K562 (cell line): Measurements from ENCODE around the gene BMS1. TPM values are rescaled to one million over a fixed set of nuclear protein-coding genes. Genes with fewer than 3 reads are reported as not detected.

Experiments
- ATAC-seq: fragments of 200-7000 bp; cut with Tn5 transposase; 3 replicates; pipeline ENCODE4 v1.9.1; 2020; ENCODE audit warnings: moderate library complexity
- BruUV-seq: library from RNA; stranded (reverse); fragments of 400-500 nt; replicated peaks from 2 replicates; lab custom pipeline; 2021; lab: Mats Ljungman, UMichigan
- CTCF ChIA-PET: fragments of 300-600 bp; formaldehyde crosslinking; extraction: SDS; loops from one replicate; lab custom pipeline; 2021; ENCODE audit warnings: low intra/inter-chr PET ratio; lab: Yijun Ruan, JAX
- POLR2A ChIA-PET: fragments of 300-600, 350-650 bp; sonication (Branson Sonifier 250); formaldehyde crosslinking; extraction: SDS; loops from one replicate; lab custom pipeline; 2021; ENCODE audit warnings: antibody characterized with exemption, inconsistent platforms; lab: Yijun Ruan, JAX
- DNase-seq, 4 experiments: peaks; one replicate each; pipeline versions ENCODE4 v3.0.0 to v3.0.0-alpha.2; 2011 to 2018; ENCODE audit warnings: low spot score in 3 of 4, mixed read lengths in 3 of 4; ENCODE audit errors: extremely low read depth in 1 of 4
- FAIRE-seq: peaks from 2 replicates; lab custom pipeline; 2011; peaks lifted over from hg19 to GRCh38; lab: Jason Lieb, UNC
- H2AFZ ChIP-seq: 2 replicates; pipeline ENCODE4 v1.6.0; 2011; ENCODE audit warnings: low read depth, low read length, control low read depth, inconsistent platforms
- H3K27ac ChIP-seq: fragments of 200-600 bp; 3 replicates; pipeline ENCODE4 v1.8.0; 2011; ENCODE audit warnings: low read depth, mild to moderate bottlenecking, control low read depth, inconsistent platforms, low read length, moderate library complexity, mixed read lengths; ENCODE audit errors: extremely low read depth
- H3K27me3 ChIP-seq, 2 experiments: fragments of 300-600 bp in 1 of 2; 2 replicates in 1 of 2; 3 replicates in 1 of 2; pipeline versions ENCODE4 v1.6.0 to v1.8.0; 2011; ENCODE audit warnings: inconsistent platforms in 2 of 2, low read length in 2 of 2, mild to moderate bottlenecking in 1 of 2, mixed read lengths in 1 of 2, moderate library complexity in 1 of 2; ENCODE audit not compliant: control insufficient read depth in 2 of 2, insufficient read depth in 2 of 2
- H3K36me3 ChIP-seq: fragments of 300-600 bp; 3 replicates; pipeline ENCODE4 v1.8.0; 2011; ENCODE audit warnings: mild to moderate bottlenecking, low read length, inconsistent platforms; ENCODE audit not compliant: control insufficient read depth, insufficient read depth
- H3K4me1 ChIP-seq, 2 experiments: fragments of 200-600 bp in 1 of 2; replicated peaks in 1 of 2; 2 replicates in 1 of 2; 3 replicates in 1 of 2; pipeline versions ENCODE4 v1.5.1 to v1.8.0; 2011; ENCODE audit warnings: inconsistent platforms in 2 of 2, low read length in 2 of 2, mild to moderate bottlenecking in 1 of 2, mixed read lengths in 1 of 2, moderate library complexity in 1 of 2; ENCODE audit not compliant: control insufficient read depth in 2 of 2, insufficient read depth in 2 of 2
- H3K4me2 ChIP-seq: 2 replicates; pipeline ENCODE4 v1.6.1; 2011; ENCODE audit warnings: low read length, control low read depth, inconsistent platforms, mixed read lengths; ENCODE audit not compliant: insufficient read depth
- H3K4me3 ChIP-seq: fragments of 200-600 bp; sonication (generic), shearing (Covaris generic); 2 replicates; pipeline ENCODE4 v1.5.1; 2016; ENCODE audit warnings: control low read depth, inconsistent platforms
- H3K79me2 ChIP-seq: fragments of 200-600 bp; 3 replicates; pipeline ENCODE4 v1.8.0; 2011; ENCODE audit warnings: low read length, inconsistent platforms; ENCODE audit not compliant: control insufficient read depth, insufficient read depth
- H3K9ac ChIP-seq, 2 experiments: 2 replicates each; pipeline versions ENCODE4 v1.6.0 to v1.6.1; 2011; ENCODE audit warnings: low read depth in 2 of 2, low read length in 2 of 2, control low read depth in 1 of 2, inconsistent platforms in 1 of 2, mild to moderate bottlenecking in 1 of 2, mixed read lengths in 1 of 2; ENCODE audit not compliant: insufficient read depth in 1 of 2
- H3K9me1 ChIP-seq: one replicate; pipeline ENCODE4 v1.6.0; 2011; ENCODE audit warnings: inconsistent platforms, mild to moderate bottlenecking, low read length, moderate library complexity; ENCODE audit not compliant: control insufficient read depth, insufficient read depth
- H3K9me3 ChIP-seq: replicated peaks from 2 replicates; pipeline ENCODE4 v1.5.1; 2011; ENCODE audit warnings: low read depth, low read length, inconsistent platforms; ENCODE audit not compliant: control insufficient read depth, insufficient read depth
- H4K20me1 ChIP-seq: replicated peaks from 2 replicates; pipeline ENCODE4 v1.6.1; 2011; ENCODE audit warnings: low read length, inconsistent platforms, mixed read lengths; ENCODE audit not compliant: control insufficient read depth, insufficient read depth
- C11orf30 ChIP-seq: fragments of 450-650 bp; IDR thresholded peaks from 2 replicates; pipeline ENCODE4 v1.6.1; 2016; ENCODE audit warnings: low read depth, mild to moderate bottlenecking
- CCAR2 ChIP-seq: fragments of 200-400 bp; formaldehyde crosslinking; IDR thresholded peaks from 2 replicates; pipeline ENCODE4 v1.6.1; 2017; ENCODE audit warnings: mild to moderate bottlenecking, low read depth, low read length
- CTBP1 ChIP-seq: fragments of 450-650 bp; IDR thresholded peaks from 2 replicates; pipeline ENCODE4 v1.6.1; 2016; ENCODE audit warnings: borderline replicate concordance
- ETS2 ChIP-seq: IDR thresholded peaks from 2 replicates; pipeline ENCODE4 v1.6.1; 2016; ENCODE audit warnings: borderline replicate concordance, missing genetic modification characterization, mild to moderate bottlenecking, moderate library complexity, missing compliant biosample characterization; ENCODE audit not compliant: poor library complexity, severe bottlenecking
- ETV5 ChIP-seq: sonication (generic); formaldehyde crosslinking; IDR thresholded peaks from 2 replicates; pipeline ENCODE4 v1.4.0; 2020; ENCODE audit warnings: low read depth, mild to moderate bottlenecking, missing genetic modification reagents
- L3MBTL2 ChIP-seq: fragments of 450-650 bp; IDR thresholded peaks from 2 replicates; pipeline ENCODE4 v1.6.1; 2016; ENCODE audit warnings: mild to moderate bottlenecking, moderate library complexity
- NFIX ChIP-seq: fragments of 250-450 bp; sonication (Bioruptor Pico); IDR thresholded peaks from 2 replicates; pipeline ENCODE4 v1.4.0; 2020; ENCODE audit warnings: low read depth, mild to moderate bottlenecking, moderate library complexity
- POLR2AphosphoS5 ChIP-seq: IDR thresholded peaks from 2 replicates; pipeline ENCODE4 v1.6.1; 2011; ENCODE audit warnings: mild to moderate bottlenecking, low read depth, low read length, moderate library complexity; ENCODE audit not compliant: control insufficient read depth, insufficient read depth
- PTTG1 ChIP-seq: fragments of 450-650 bp; IDR thresholded peaks from 2 replicates; pipeline ENCODE4 v1.6.1; 2016; ENCODE audit warnings: low read depth, mild to moderate bottlenecking, missing genetic modification characterization, missing compliant biosample characterization
- RFX5 ChIP-seq: IDR thresholded peaks from 2 replicates; pipeline ENCODE4 v1.6.1; 2011; ENCODE audit warnings: low read depth, mild to moderate bottlenecking, improper control_type of control experiment, low read length
- SUPT5H ChIP-seq: fragments of 450-650 bp; IDR thresholded peaks from 2 replicates; pipeline ENCODE4 v1.6.1; 2016
- ZNF174 ChIP-seq: fragments of 250-450 bp; sonication (Bioruptor Pico); IDR thresholded peaks from 2 replicates; pipeline ENCODE4 v1.4.0; 2020; ENCODE audit warnings: mild to moderate bottlenecking
- ZNF445 ChIP-seq: fragments of 250-450 bp; sonication (Bioruptor Pico); IDR thresholded peaks from 2 replicates; pipeline ENCODE4 v1.4.0; 2020; ENCODE audit warnings: low read depth, mild to moderate bottlenecking, moderate library complexity
- ZNF766 ChIP-seq: fragments of 200-800 bp; sonication (Bioruptor generic); conservative IDR thresholded peaks from 2 replicates; pipeline ENCODE4 v1.6.1; 2016; ENCODE audit warnings: missing genetic modification characterization, missing compliant biosample characterization
- WGBS: fragments of 100-300 bp; shearing (Covaris generic); methylation state at CpG from one replicate; pipeline ENCODE4 v1.1.6; 2016; ENCODE audit warnings: low coverage, mixed read lengths; ENCODE audit not compliant: insufficient coverage; ENCODE audit errors: missing lambda C conversion rate; 5-methylcytosine and 5-hydroxymethylcytosine counted together
- in situ Hi-C: fragments of 300-500 bp; cut with MboI; formaldehyde crosslinking; loops from 4 replicates; pipeline ENCODE4 v1.15.0; 2018; ENCODE audit warnings: inconsistent platforms, mixed read lengths
- intact Hi-C: fragments of 100-400 bp; cut with micrococcal nuclease; formaldehyde crosslinking; loops from 2 replicates; pipeline ENCODE4 v1.14.2; 2022
- polyA plus RNA-seq, 8 experiments: library from polyadenylated mRNA; depleted of rRNA in 4 of 8; stranded (reverse) in 5 of 8; unstranded in 3 of 8; fragments of >200 nt; fragmentation: Nextera tagmentation in 2 of 8; fragmentation: Illumina TruSeq in 1 of 8; extraction: Ambion mirVana in 2 of 8; extraction: Trizol in 1 of 8; gene quantifications; 2 replicates each; pipeline versions ENCODE4 v1.2.1 to v1.2.3, GENCODE V29; 2011 to 2014; ENCODE audit warnings: inconsistent platforms in 1 of 8, missing spikeins in 1 of 8
- total RNA-seq, 7 experiments: library from RNA; depleted of rRNA in 6 of 7; stranded (reverse); fragments of >200 nt in 6 of 7; fragmentation: Illumina TruSeq in 2 of 7; extraction: Trizol in 2 of 7; gene quantifications; 2 replicates each; pipeline versions ENCODE4 v1.2.1 to v1.2.3, GENCODE V29; 2011 to 2021; ENCODE audit warnings: low replicate concordance in 1 of 7
- TF ChIP-seq, protein P1 (sequence below): fragments of 250-450 bp; sonication (Bioruptor Pico); IDR thresholded peaks from 2 replicates; pipeline ENCODE4 v1.9.0; 2021; ENCODE audit warnings: mild to moderate bottlenecking

The BMS1 gene
- total and polyA plus RNA-seq, 9 of the 15 experiments (the other 6 are each of a cell fraction or from before 2014, with no cell fraction given): 11.1 to 46.9 (median 32.7) TPM

DNA sequence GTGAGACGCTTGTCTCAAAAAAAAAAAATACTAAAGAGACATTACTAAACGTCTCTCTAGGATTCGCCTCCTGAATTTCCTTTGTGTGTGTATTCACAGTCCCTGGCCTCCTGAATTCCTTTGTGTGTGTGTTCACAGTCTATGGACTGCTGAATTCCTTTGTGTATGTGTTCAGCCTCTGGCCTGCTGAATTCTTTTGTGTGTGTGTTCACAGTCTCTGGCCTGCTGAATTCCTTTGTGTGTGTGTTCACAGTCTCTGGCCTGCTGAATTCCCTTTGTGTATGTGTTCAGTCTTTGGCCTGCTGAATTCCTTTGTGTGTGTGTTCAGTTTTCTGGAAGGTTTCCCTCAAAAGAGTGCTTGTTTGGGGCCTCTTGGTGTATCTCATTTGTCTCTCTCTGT lies 8.2 kb downstream of the BMS1 start:
- no peak overlapping the region for H3K9ac ChIP-seq
- WGBS: 88% methylated on average over 3 of the region's 3 CpGs
- ATAC-seq (no peak), FAIRE-seq (no peak), DNase-seq (no peak)
- CTCF ChIA-PET: no interaction called here
- POLR2A ChIA-PET: interaction anchor here (0.7 to 2.0 kb wide), 2 partner anchors 8 to 294 kb away, joined by 3 to 4 read pairs; no protein-coding TSS in a partner anchor
- no peak overlapping the region for H3K27ac ChIP-seq
- H3K79me2 ChIP-seq: peaks cover 9% of the 10 kb centered on the region; the same call in 2 of the 3 replicates
- no peaks in the 10 kb centered on the region for H3K9me3 ChIP-seq
- H3K9me1 ChIP-seq: no peaks in the 10 kb centered on the region
- intact Hi-C loops (no loop called here), in situ Hi-C loops (no loop called here)
- no peak overlapping the region for H3K4me3 ChIP-seq
- no TSS peak for BruUV-seq
- no peaks in the 10 kb centered on the region for H3K4me1 ChIP-seq
- no peaks in the 10 kb centered on the region for H4K20me1 ChIP-seq
- no peaks in the 10 kb centered on the region for H3K27me3 ChIP-seq
- no peak overlapping the region for H3K4me2 ChIP-seq
- H2AFZ ChIP-seq: no peak overlapping the region
- no peak for TF ChIP-seq CCAR2
- TF ChIP-seq POLR2AphosphoS5: no peak
- TF ChIP-seq CTBP1: no peak
- TF ChIP-seq L3MBTL2: no peak
- TF ChIP-seq C11orf30: no peak
- no peak for TF ChIP-seq NFIX (CRISPR knock-in tag)
- TF ChIP-seq, protein P1, sequence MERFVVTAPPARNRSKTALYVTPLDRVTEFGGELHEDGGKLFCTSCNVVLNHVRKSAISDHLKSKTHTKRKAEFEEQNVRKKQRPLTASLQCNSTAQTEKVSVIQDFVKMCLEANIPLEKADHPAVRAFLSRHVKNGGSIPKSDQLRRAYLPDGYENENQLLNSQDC (CRISPR knock-in tag): no peak
- no peak for TF ChIP-seq PTTG1 (tag)
- TF ChIP-seq ZNF766 (CRISPR knock-in tag): no peak
- no peak for TF ChIP-seq ETV5 (CRISPR knock-in tag)
- TF ChIP-seq SUPT5H: no peak
- TF ChIP-seq ZNF174 (CRISPR knock-in tag): no peak
- no peak for TF ChIP-seq ETS2 (tag)
- no peak for TF ChIP-seq ZNF445 (CRISPR knock-in tag)
- no peak for TF ChIP-seq RFX5
- H3K36me3 ChIP-seq: peaks cover 93% of the 10 kb centered on the region
